ENCODE data around the gene KIF4A.
A peak's percentile ranks its signal among the peaks of the same experiment; 100 is the strongest.
"Not testable (repeated sequence)": the region's sequence is repeated elsewhere in the genome, so short reads cannot be mapped to it uniquely, and the experiment has no call there.

Gene KIF4A

GRCh38 chrX:70400181-70400580 lies 110.3 kb downstream of the KIF4A start:
- not testable (repeated sequence) for DNase-seq

GRCh38 chrX:70402721-70403120 lies 112.8 kb downstream of the KIF4A start:
- no peak for DNase-seq

GRCh38 chrX:70405003-70405402 lies 115.1 kb downstream of the KIF4A start:
- no peak for DNase-seq

DNA sequence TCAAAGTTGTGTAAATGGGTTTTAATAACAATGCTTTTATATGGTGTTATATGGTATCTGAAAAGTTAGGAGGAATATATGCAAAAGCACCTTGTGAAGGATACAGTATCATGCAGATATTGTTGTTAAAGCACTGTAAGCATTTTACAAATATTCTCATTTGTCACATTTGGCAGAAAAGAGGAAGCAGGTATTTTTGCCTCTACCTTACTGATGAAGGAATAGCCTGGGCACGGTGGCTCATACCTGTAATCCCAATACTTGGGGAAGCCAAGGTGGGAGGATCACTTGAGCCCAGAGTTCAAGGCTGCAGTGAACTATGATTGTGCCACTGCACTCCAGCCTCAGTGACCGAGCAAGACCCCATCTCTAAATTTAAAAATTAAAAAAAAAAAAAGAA lies 121.0 kb downstream of the KIF4A start:
- DNase-seq = no peak

- no peak for DNase-seq
Measured at GRCh38 chrX:70411475-70411874, 121.6 kb downstream of the KIF4A start.

DNA sequence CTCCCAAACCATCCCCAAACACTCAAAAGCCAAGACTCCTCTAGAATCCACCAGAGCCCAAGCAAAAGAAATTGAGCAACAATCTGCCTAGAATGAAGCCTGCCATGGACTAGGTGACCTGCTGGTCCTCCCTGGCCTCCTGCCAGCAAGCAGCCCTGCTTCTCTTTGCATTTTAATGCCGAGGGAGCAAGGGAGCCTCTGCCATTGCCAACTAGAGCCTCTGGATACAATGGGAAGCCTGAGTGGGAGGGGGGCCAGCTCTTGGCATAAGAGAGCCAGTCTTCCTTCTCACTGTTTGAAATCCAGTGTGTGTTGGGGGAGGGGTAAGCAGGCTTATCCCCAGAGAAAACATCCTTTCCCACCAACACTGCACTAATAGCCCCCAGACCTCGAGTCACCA lies 131.7 kb downstream of the KIF4A start:
- no peak for DNase-seq

DNA sequence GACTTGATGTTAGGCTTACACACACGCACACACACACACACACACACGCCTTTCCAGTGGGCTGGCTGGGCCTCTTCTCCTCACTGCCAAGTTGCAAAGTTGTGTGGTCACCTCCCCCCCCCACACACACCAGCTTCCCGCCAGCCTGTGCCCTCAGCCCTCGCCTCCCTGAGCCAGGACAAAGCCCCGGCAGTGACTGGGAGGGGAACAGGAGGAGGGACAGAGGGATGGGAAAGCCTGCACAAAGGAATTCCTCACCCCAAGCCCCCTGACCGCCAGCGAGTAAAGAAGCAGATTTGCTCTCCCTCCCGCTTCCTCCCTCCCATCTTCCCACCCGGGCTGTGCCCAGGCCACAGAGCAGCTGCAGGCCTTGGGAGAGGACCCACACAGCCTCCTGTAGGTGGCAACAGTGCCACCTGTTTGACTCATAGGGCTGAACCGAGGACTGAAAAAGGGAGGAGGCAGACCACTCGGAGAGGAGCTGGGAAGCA lies 133.0 kb downstream of the KIF4A start, which contains the start of gene GDPD2:
TSS of gene GDPD2 (plus strand) at position 464 of the 491 bp plus-strand sequence. CDS start 1,671 bp downstream, outside the sequence.
- DNase-seq = peak; percentile 32

DNA sequence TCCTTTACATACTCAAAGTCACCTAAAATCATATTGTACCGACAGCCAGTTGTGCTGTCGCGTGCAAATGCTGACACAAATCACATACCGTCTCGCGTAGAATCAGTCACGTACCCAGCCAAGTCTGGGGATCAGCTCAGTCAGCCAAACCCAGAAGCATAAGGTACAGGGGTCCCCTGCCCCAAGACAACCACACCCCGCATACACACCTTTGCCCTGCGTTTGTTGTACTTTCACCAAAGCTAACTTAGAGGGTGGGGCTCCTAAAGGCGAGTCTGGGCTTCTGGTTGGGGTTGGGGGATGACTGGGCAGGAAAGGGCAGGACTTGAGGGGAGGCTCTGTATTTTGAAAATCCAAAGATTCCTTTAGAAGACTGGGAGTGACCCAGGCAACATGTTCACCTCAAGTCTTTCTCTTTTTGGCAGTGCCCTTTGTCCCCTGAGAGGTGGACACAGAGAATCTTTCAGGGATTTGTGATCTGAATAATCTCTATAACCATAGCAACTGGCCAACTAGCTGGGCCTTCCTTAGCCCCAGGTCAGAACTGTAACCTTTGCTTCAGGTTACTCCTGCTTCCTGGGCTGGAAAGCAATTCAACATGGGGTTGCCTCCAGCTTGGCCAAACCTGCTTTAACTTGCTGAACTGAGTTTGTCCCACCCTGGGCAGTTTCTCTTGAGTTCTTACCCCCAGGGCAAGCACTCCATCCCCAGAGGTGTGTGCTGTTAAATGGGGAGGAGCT lies 134.2 kb downstream of the KIF4A start:
- DNase-seq = no peak

DNA sequence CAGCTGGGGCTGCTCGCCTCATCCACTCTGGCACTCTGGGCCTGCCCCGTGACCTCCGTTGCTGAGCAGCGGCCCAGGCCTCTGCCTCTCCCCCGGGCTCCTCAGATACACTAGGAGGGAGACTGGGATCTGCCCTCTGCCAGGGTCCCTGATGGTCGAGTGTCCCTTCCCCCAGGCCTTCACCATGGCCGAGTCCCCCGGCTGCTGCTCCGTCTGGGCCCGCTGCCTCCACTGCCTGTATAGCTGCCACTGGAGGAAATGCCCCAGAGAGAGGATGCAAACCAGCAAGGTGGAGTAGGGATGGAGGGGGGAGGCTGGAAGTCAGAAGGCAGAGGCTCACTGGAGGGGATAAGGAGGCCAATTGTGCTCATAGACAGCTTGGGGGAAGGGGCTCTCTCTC lies 134.9 kb downstream of the KIF4A start:
- no peak for DNase-seq

DNA sequence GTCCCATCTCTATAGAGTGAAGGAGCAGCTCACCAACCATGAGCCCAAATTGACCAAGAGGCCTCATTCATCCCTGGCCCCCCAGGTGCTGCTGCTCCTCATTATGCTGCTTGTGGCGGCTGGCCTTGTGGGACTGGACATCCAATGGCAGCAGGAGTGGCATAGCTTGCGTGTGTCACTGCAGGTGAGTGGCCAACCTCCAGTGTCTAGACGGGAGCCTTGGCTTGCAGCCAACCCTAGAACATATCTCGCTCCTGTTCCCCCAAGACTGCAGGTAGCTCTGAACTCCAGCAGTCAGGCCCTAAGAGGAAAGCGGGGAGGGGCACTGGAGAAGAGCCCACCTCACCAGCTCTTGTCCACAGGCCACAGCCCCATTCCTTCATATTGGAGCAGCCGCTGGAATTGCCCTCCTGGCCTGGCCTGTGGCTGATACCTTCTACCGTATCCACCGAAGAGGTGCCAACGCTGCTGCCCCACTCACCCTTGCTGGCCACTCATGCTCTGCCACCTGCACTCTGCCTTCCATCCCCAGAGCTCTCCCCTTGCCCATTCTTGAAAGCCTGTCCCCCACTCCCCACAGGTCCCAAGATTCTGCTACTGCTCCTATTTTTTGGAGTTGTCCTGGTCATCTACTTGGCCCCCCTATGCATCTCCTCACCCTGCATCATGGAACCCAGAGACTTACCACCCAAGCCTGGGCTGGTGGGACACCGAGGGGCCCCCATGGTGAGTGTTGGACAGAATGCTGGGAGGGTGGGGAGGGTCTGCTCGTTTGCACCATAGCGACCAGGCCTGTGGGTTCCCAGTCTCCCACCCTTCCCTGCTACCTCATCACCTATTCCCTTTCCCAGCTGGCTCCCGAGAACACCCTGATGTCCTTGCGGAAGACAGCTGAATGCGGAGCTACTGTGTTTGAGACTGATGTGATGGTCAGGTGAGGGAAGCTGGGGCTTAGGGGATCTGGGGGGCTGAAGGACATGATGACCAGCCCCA lies 136.7 kb downstream of the KIF4A start:
- DNase-seq = no peak

GRCh38 chrX:70427365-70427764 lies 137.5 kb downstream of the KIF4A start:
- DNase-seq = no peak

- DNase-seq = no peak
Measured at GRCh38 chrX:70429759-70430158, 139.9 kb downstream of the KIF4A start.

- DNase-seq = no peak
Measured at GRCh38 chrX:70432936-70433847, 143.3 kb downstream of the KIF4A start.

DNA sequence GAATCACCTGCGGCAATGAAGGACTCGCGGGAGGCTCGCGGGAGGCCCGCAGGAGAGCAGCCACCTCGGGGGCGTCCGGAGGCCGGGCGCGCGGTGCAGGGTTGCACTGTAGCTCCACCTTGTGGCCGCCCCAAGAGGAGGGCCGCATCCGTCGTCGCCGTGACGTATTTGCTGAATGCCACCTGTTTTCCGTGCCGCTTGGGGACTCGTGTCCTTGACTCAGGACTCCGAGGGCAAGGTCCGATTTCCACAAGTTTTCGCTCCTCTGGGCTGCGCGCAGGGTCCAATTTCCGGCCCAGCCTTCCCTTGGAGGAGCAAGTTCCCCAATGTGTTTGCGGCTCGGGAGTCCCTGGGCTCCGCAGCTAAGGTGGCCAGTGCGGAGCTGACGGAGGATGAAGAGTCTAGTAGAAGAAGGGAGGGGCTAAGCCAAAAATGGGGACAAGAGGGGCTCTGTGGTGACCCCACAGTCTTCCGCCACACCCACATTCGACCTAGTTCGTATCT lies 144.0 kb downstream of the KIF4A start:
- peak; percentile 59 for DNase-seq

DNA sequence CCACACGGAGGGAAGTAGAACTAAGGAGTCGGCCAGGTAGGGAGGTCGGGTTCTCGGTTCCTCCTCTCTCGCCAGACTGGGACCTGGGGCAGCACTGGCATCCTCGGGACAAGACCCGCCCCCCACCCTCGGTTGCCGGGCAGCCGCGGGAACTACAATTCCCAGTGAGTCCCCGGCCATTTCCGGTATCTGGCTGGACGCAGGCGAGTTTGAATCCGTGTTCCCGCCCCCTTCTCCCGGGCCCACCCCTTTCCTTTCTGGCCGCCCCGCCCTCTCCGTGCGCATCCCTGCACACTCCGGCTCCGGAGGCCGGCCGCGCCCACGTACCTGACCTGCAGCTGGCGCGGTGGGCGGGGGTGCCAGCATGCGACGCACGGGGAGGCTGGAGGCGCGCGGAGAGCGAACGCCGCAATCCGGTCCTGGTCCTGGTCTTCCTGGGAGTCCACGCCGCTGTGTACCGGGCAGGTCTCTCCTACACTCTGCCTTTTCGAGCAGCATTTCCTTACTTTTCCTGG lies 144.5 kb downstream of the KIF4A start:
- peak; percentile 82 for DNase-seq

GRCh38 chrX:70434914-70435586 lies 145.1 kb downstream of the KIF4A start:
- no peak for DNase-seq

GRCh38 chrX:70436343-70436742 lies 146.4 kb downstream of the KIF4A start:
- no peak for DNase-seq

DNA sequence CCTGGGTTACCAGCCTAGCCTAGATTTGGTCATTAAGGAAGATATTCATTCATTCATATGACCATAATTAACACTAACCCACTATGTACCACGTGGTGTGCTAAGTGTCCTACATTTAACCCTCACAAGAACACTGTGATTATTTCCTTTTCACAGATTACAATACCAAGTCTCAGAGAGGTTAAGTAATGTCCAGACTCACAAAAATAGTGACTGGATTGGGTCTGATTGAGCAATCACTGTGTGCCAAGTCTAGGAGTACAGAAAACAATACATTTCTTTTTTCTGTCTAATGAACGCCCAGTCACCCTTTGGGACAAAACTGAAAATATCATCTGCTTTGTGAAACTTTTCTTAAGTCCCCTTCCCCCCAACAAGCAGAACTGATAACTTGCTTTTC lies 147.1 kb downstream of the KIF4A start:
- DNase-seq = no peak

DNA sequence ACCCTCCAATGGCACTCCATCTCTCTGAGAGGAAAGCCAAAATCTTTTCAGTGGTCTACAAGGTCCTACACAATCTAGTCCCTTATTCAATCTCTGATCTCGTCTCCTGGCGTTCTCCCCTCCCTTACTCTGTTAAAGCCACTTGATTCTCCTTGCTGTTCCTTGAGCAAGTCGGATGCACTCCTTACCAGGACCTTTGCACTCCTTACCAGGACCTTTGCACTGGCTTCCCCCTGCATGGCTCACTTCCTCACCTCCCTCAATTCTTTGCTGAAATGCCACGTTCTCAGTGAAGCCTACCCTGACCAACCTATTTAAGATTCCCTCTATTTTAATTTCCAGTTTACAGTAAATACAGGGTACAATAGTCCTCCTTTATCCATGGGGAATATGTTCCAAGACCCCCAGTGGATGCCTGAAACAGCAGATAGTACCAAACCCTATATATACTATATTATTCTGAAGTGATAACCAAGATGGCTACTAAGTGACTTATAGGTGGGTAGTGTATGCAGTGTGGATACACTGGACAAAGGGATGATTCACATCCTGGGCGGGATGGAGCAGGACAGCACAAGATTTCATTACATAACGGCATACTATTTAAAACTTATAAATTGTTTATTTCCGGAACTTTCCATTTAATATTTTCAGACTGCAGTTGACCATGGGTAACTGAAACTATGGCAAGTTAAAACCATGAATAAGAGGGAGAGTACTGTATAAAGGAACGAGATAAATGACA lies 148.2 kb downstream of the KIF4A start:
- no peak for DNase-seq

GRCh38 chrX:70439016-70439415 lies 149.1 kb downstream of the KIF4A start:
- no peak for DNase-seq

GRCh38 chrX:70442224-70442623 lies 152.3 kb downstream of the KIF4A start:
- no peak for DNase-seq
